Ascending aorta (tissue), 2 donors: Measurements from ENCODE around the gene MBNL1. TPM values are rescaled to one million over a fixed set of nuclear protein-coding genes. Genes with fewer than 3 reads are reported as not detected.
"Not testable (repeated sequence)": the region's sequence is repeated elsewhere in the genome, so short reads cannot be mapped to it uniquely, and the experiment has no call there.

ENCODE experiments used
- DNase-seq, 2 donors: peaks; one replicate each; pipeline ENCODE4 v3.0.0-alpha.2; 2019; ENCODE audit warnings: low spot score in 2 of 2
- H3K27ac ChIP-seq, 2 donors: fragments of 200-600 bp; sonication (generic); one replicate each; pipeline ENCODE4 v1.5.1; 2016 to 2017; ENCODE audit warnings: mild to moderate bottlenecking in 1 of 2
- H3K27me3 ChIP-seq: fragments of 200-600 bp; sonication (generic); one replicate; pipeline ENCODE4 v1.5.1; 2017
- H3K36me3 ChIP-seq, 2 donors: fragments of 200-600 bp; sonication (generic); one replicate each; pipeline ENCODE4 v1.5.1; 2016
- H3K4me1 ChIP-seq, 2 donors: fragments of 200-600 bp; sonication (generic); one replicate each; pipeline ENCODE4 v1.5.1; 2016 to 2017; ENCODE audit warnings: mild to moderate bottlenecking in 1 of 2
- H3K4me3 ChIP-seq, 2 donors: fragments of 200-600 bp; sonication (generic); one replicate each; pipeline ENCODE4 v1.5.1; 2016 to 2017; ENCODE audit warnings: mild to moderate bottlenecking in 1 of 2
- H3K9me3 ChIP-seq, 2 donors: fragments of 200-600 bp; sonication (generic); one replicate each; pipeline ENCODE4 v1.5.1; 2016
- intact Hi-C: fragments of 100-400 bp; cut with DNase I; formaldehyde crosslinking; loops from one replicate; pipeline ENCODE4 v1.15.1; 2023
- total RNA-seq: library from RNA; depleted of rRNA; stranded (reverse); fragments of >200 nt; gene quantifications from one replicate; pipeline ENCODE4 v1.1.0, GENCODE V29; 2016
- TF ChIP-seq, protein P1 (sequence below), 3 experiments: fragments of 200-600 bp in 2 of 3; fragments of 450-650 bp in 1 of 3; sonication (generic) in 2 of 3; IDR thresholded peaks; one replicate each; pipeline ENCODE4 v1.5.1; 2016 to 2019; ENCODE audit warnings: antibody characterized with exemption in 3 of 3, mild to moderate bottlenecking in 1 of 3, moderate library complexity in 1 of 3

MBNL1 gene
- total RNA-seq, 1 donor from 2014 or later = 350 TPM

DNA sequence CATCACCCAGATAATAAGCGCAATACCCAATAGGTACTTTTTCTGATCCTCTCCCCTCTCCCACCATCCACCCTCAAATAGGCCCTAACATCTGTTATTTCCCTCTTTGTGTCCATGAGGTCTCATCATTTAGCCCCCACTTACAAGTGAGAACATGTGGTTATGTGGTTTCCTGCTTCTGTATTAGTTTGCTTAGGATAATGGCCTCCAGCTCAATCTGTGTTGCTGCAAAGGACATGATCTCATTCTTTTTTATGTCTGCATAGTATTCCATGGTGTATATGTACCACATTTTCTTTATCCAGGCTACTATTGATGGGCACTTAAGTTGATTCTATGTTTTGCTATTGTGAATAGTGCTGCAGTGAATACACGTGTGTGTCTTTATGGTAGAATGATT, 165.4 kb downstream of the MBNL1 start:
- peaks cover 18 to 28% of the 10 kb centered on the region in 2 donors for H3K36me3 ChIP-seq
- no peak overlapping the region for H3K27ac ChIP-seq
- TF ChIP-seq, protein P1, sequence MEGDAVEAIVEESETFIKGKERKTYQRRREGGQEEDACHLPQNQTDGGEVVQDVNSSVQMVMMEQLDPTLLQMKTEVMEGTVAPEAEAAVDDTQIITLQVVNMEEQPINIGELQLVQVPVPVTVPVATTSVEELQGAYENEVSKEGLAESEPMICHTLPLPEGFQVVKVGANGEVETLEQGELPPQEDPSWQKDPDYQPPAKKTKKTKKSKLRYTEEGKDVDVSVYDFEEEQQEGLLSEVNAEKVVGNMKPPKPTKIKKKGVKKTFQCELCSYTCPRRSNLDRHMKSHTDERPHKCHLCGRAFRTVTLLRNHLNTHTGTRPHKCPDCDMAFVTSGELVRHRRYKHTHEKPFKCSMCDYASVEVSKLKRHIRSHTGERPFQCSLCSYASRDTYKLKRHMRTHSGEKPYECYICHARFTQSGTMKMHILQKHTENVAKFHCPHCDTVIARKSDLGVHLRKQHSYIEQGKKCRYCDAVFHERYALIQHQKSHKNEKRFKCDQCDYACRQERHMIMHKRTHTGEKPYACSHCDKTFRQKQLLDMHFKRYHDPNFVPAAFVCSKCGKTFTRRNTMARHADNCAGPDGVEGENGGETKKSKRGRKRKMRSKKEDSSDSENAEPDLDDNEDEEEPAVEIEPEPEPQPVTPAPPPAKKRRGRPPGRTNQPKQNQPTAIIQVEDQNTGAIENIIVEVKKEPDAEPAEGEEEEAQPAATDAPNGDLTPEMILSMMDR (IDR thresholded peaks at IDR 0.05) = no peak
- intact Hi-C loops = loop anchor here (5.0 kb wide), 1 partner anchor 92 kb away; no protein-coding TSS in a partner anchor
- no peak for DNase-seq
- H3K4me3 ChIP-seq = no peak overlapping the region
- H3K4me1 ChIP-seq = peaks cover 11 to 18% of the 10 kb centered on the region in 2 donors
- H3K9me3 ChIP-seq = peaks cover 0 to 8% of the 10 kb centered on the region in 2 donors
- H3K27me3 ChIP-seq = no peaks in the 10 kb centered on the region

GRCh38 chr3:152435210-152435609, 166.5 kb downstream of the MBNL1 start:
- H3K27ac ChIP-seq = peak overlapping the region in 1 of 2 donors; percentile 64
- H3K4me3 ChIP-seq, intact Hi-C loops, DNase-seq, H3K27me3 ChIP-seq, H3K9me3 ChIP-seq: not testable (repeated sequence)
- H3K4me1 ChIP-seq = peaks cover 11 to 19% of the 10 kb centered on the region in 2 donors
- H3K36me3 ChIP-seq = peaks cover 18 to 26% of the 10 kb centered on the region in 2 donors

GRCh38 chr3:152436707-152437590, 168.2 kb downstream of the MBNL1 start:
- peak overlapping the region in 1 of 2 donors; percentile 28 for H3K4me3 ChIP-seq

DNA sequence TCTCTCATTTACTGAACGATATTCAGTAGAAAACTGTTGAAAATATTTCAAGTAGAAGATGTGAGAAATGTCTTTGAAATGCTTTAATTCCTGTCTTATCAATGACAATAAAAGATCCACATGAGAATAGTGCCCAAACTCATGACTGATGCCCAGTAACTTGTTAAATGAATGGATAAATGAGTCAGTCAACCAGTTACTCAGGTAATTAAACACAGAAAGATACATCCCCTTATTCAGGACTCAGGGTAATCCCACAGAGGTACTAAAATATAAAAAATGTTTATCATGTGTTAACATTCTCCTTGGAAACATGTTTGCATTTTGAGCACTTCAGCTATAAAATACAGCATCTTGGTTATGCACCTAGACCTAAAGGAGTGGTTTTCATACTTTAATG, 169.5 kb downstream of the MBNL1 start:
- Histone ChIP-seq H3K4me1 (peaks cover 11 to 31% of the 10 kb centered on the region in 2 donors), H3K4me3 (no peak overlapping the region), H3K9me3 (peaks cover 0 to 8% of the 10 kb centered on the region in 2 donors), H3K27ac (peak overlapping the region in 1 of 2 donors; percentile 64), H3K36me3 (peaks cover 12 to 14% of the 10 kb centered on the region in 2 donors), H3K27me3 (no peaks in the 10 kb centered on the region)
- TF ChIP-seq, protein P1 (IDR thresholded peaks at IDR 0.05) = no peak
- intact Hi-C loops = no loop called here
- DNase-seq = no peak

More at GRCh38 chr3:152436707-152437590, 168.2 kb downstream of the MBNL1 start:
- peak overlapping the region in 1 of 2 donors; percentile 64 for H3K27ac ChIP-seq
- H3K27me3 ChIP-seq = no peaks in the 10 kb centered on the region
- H3K9me3 ChIP-seq = peaks cover 0 to 8% of the 10 kb centered on the region in 2 donors
- intact Hi-C loops = no loop called here
- TF ChIP-seq, protein P1 (IDR thresholded peaks at IDR 0.05) = no peak
- DNase-seq = no peak
- peaks cover 18 to 22% of the 10 kb centered on the region in 2 donors for H3K36me3 ChIP-seq
- H3K4me1 ChIP-seq = peaks cover 11 to 23% of the 10 kb centered on the region in 2 donors

DNA sequence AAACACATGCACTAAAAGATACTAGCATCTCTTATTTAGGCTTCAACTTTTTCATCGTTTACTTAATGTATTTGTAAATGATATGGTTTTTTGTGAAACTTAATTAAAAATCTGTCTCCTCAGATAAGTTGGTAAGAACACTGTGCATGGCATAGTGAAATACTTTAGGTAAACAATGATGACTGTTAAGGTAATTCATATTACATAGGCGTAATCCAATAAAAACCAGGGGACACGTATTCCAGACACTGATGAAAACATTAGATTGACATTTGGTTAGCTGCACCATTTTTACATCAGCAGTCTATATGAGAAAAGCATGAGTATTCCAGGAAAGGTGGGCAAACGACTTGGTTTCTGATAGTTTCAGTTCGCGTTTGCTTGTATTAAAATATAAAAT, 170.0 kb downstream of the MBNL1 start:
- no peak for DNase-seq
- no peak overlapping the region for H3K4me3 ChIP-seq
- peaks cover 11 to 33% of the 10 kb centered on the region in 2 donors for H3K4me1 ChIP-seq
- intact Hi-C loops = no loop called here
- peaks cover 0 to 8% of the 10 kb centered on the region in 2 donors for H3K9me3 ChIP-seq
- H3K27ac ChIP-seq = peak overlapping the region; percentile 12 to 64
- TF ChIP-seq, protein P1 (IDR thresholded peaks at IDR 0.05) = no peak
- H3K27me3 ChIP-seq = no peaks in the 10 kb centered on the region
- H3K36me3 ChIP-seq = peaks cover 9 to 12% of the 10 kb centered on the region in 2 donors

GRCh38 chr3:152440243-152440642, 171.5 kb downstream of the MBNL1 start:
- intact Hi-C loops = loop anchor here (10.0 kb wide), 1 partner anchor 135 kb away; no protein-coding TSS in a partner anchor
- not testable (repeated sequence) for H3K36me3 ChIP-seq, H3K27me3 ChIP-seq, H3K9me3 ChIP-seq, DNase-seq, H3K4me3 ChIP-seq
- Histone ChIP-seq H3K27ac (peak overlapping the region in 1 of 2 donors; percentile 64), H3K4me1 (peaks cover 11 to 40% of the 10 kb centered on the region in 2 donors)
